Heart left ventricle (tissue), 16 donors: ENCODE results near the gene MS4A8. TPM values are rescaled to one million over a fixed set of nuclear protein-coding genes. Genes with fewer than 3 reads are reported as not detected.

Experiments
- ATAC-seq, 4 donors: fragments of 200-7000 bp; cut with Tn5 transposase; one replicate each; pipeline ENCODE4 v1.9.1; 2020 to 2022; ENCODE audit warnings: moderate library complexity in 4 of 4, mild to moderate bottlenecking in 3 of 4, moderate number of reproducible peaks in 1 of 4
- DNase-seq, 5 donors: peaks; one replicate each; pipeline ENCODE4 v3.0.0-alpha.2; 2020
- H3K27ac ChIP-seq, 12 donors: fragments of 200-600 bp; sonication (generic) in 4 of 12; one replicate each; pipeline versions ENCODE4 v1.5.0 to v1.8.0; 2016 to 2022; ENCODE audit warnings: mild to moderate bottlenecking in 2 of 12
- H3K27me3 ChIP-seq, 9 donors: fragments of 200-600 bp; sonication (generic) in 2 of 9; one replicate each; pipeline versions ENCODE4 v1.5.1 to v1.8.0; 2016 to 2022; ENCODE audit warnings: mild to moderate bottlenecking in 3 of 9
- H3K36me3 ChIP-seq, 9 donors: fragments of 200-600 bp; sonication (generic) in 2 of 9; one replicate each; pipeline versions ENCODE4 v1.5.0 to v1.8.0; 2018 to 2022; ENCODE audit warnings: mild to moderate bottlenecking in 2 of 9
- H3K4me1 ChIP-seq, 12 donors: fragments of 200-600 bp; sonication (generic) in 4 of 12; one replicate each; pipeline versions ENCODE4 v1.5.0 to v1.8.0; 2016 to 2022; ENCODE audit warnings: mild to moderate bottlenecking in 3 of 12
- H3K4me3 ChIP-seq, 12 donors: fragments of 200-600 bp; sonication (generic) in 4 of 12; one replicate each; pipeline versions ENCODE4 v1.5.0 to v1.8.0; 2017 to 2022; ENCODE audit warnings: mild to moderate bottlenecking in 9 of 12, moderate library complexity in 4 of 12
- H3K9me3 ChIP-seq, 12 donors: fragments of 200-600 bp; sonication (generic) in 4 of 12; one replicate each; pipeline versions ENCODE4 v1.5.0 to v1.8.0; 2016 to 2022; ENCODE audit warnings: mild to moderate bottlenecking in 1 of 12
- CTCF ChIP-seq, 12 donors: fragments of 200-600 bp; sonication (generic) in 4 of 12; IDR thresholded peaks; one replicate each; pipeline versions ENCODE4 v1.5.0 to v1.8.0; 2018 to 2022; ENCODE audit warnings: antibody characterized with exemption in 12 of 12, mild to moderate bottlenecking in 5 of 12
- POLR2A ChIP-seq, 2 donors: fragments of 450-650 bp; IDR thresholded peaks; one replicate each; pipeline ENCODE4 v1.6.1; 2017; ENCODE audit warnings: antibody characterized with exemption in 2 of 2, mild to moderate bottlenecking in 2 of 2, moderate library complexity in 2 of 2
- WGBS, 4 donors: extraction: QIAGEN DNeasy Blood & Tissue Kit in 2 of 4; methylation state at CpG; one replicate each; pipeline versions ENCODE4 v1.1.5 to v1.1.7; 2013 to 2018; 5-methylcytosine and 5-hydroxymethylcytosine counted together
- intact Hi-C, 10 donors: fragments of 100-400 bp; cut with DNase I; formaldehyde crosslinking; loops; one replicate each; pipeline versions ENCODE4 v1.11.1 to v1.14.2; 2022
- polyA plus RNA-seq, 2 donors: library from polyadenylated mRNA; stranded (reverse); fragments of 200-250 nt; gene quantifications; one replicate each; pipeline ENCODE4 v1.2.3, GENCODE V29; 2013
- total RNA-seq, 9 donors: library from RNA; depleted of rRNA in 2 of 9; stranded (reverse); fragments of >200 nt in 2 of 9; fragmentation: NEBNext Ultra II Directional in 3 of 9; extraction: Animal tissue kit (Norgen Biotek cat#: 25700) in 3 of 9; gene quantifications; one replicate each; pipeline versions ENCODE4 v1.1.0 to v1.2.4, GENCODE V29; 2016 to 2023
- donor health status: ischemic (EF 13 %, LVEDD 7.1; RV severe dilation, severe dysfunction).
- donor health status: healthy with polysubstance abuse.
- donor health status: DM: no; HTN: yes; CAD: no.
- donor health status: DM: no; HTN: no; CAD: no.
- donor health status: ischemic (EF 25% LVEDD 6.9; RV normal size, moderate dysfunction).
- donor health status: ischemic (EF 25% LVEDD 5.7; RV mildly dilated, moderate dysfunction).
- donor health status: healthy.
- donor health status: DM: yes; HTN: yes; CAD: no.
- donor health status: ischemic (EF 35%, LVEDD 5.7; RV mildly dilated, moderate dysfunction).
- donor health status: nonischemic (EF 11% LVEDD 7.7; RV severe dilation, severe dysfunction).
- donor health status: DM: yes; HTN: yes; CAD: no.
- donor health status: PGD.
- donor health status: ischemic (EF 29% LVEDD 5.4; RV normal size, mild dysfunction).
- donor health status: nonischemic (EF 23%, LVEDD 6.1; RV moderate dilation, normal function).

The MS4A8 gene
- total and polyA plus RNA-seq, 11 donors = not detected

- H3K9me3 ChIP-seq = peaks cover 0 to 21% (median 0%) of the 10 kb centered on the region in 12 donors
- TF ChIP-seq POLR2A (IDR thresholded peaks at IDR 0.05) (no peak), CTCF (IDR thresholded peaks at IDR 0.05) (no peak)
- H3K27me3 ChIP-seq = peaks cover 0 to 15% (median 5%) of the 10 kb centered on the region in 9 donors
- ATAC-seq (no peak), DNase-seq (no peak)
- H3K36me3 ChIP-seq = no peaks in the 10 kb centered on the region
- no peak overlapping the region for H3K4me3 ChIP-seq
- no peaks in the 10 kb centered on the region for H3K4me1 ChIP-seq
- no peak overlapping the region for H3K27ac ChIP-seq
- intact Hi-C loops = no loop called here
Observed at GRCh38 chr11:60740573-60740972, 41.2 kb downstream of the MS4A8 start.

GRCh38 chr11:60741421-60741820 lies 42.0 kb downstream of the MS4A8 start:
- intact Hi-C loops = no loop called here
- no peak for ATAC-seq
- peaks cover 0 to 13% (median 5%) of the 10 kb centered on the region in 9 donors for H3K27me3 ChIP-seq
- TF ChIP-seq POLR2A (IDR thresholded peaks at IDR 0.05) (no peak), CTCF (IDR thresholded peaks at IDR 0.05) (no peak)
- 74 to 91% (median 79%) methylated on average over 3 of the region's 3 CpGs for WGBS, 4 donors
- no peak for DNase-seq
- no peak overlapping the region for H3K4me3 ChIP-seq
- H3K4me1 ChIP-seq = no peaks in the 10 kb centered on the region
- H3K36me3 ChIP-seq = no peaks in the 10 kb centered on the region
- peaks cover 0 to 21% (median 0%) of the 10 kb centered on the region in 12 donors for H3K9me3 ChIP-seq
- H3K27ac ChIP-seq = no peak overlapping the region

DNA sequence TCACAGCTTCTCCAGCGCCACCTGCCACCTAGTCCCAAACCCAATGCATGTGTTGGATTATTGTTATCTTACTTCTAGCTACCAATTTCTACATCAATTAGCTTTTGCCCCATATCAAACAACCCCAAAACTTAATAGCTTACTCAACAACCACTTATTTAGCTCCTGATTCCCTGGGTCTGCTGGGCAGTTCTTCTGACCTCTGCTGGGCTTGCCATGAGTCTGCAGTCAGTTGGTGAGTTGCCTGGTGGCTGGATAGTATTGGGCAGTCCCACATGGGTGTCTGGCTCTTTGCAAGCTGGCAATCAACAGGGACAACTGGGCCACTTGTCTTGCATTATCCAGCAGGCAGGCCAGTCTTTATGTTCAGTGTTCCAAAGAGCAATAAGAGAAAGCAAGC lies 43.6 kb downstream of the MS4A8 start:
- WGBS, 4 donors = 84 to 90% (median 86%) methylated on average over 1 of the region's 1 CpG
- H3K4me1 ChIP-seq = no peaks in the 10 kb centered on the region
- ATAC-seq (no peak), DNase-seq (no peak)
- H3K9me3 ChIP-seq = peaks cover 0 to 21% (median 0%) of the 10 kb centered on the region in 12 donors
- TF ChIP-seq POLR2A (IDR thresholded peaks at IDR 0.05) = no peak
- no peak for TF ChIP-seq CTCF (IDR thresholded peaks at IDR 0.05)
- intact Hi-C loops = no loop called here
- H3K27me3 ChIP-seq = peaks cover 0 to 13% (median 3%) of the 10 kb centered on the region in 9 donors
- H3K27ac ChIP-seq = no peak overlapping the region
- no peak overlapping the region for H3K4me3 ChIP-seq
- H3K36me3 ChIP-seq = no peaks in the 10 kb centered on the region

- H3K27ac ChIP-seq = no peak overlapping the region
- no peak for ATAC-seq
- no peak overlapping the region for H3K4me3 ChIP-seq
- 83 to 91% (median 89%) methylated on average over 5 of the region's 5 CpGs for WGBS, 4 donors
- no peaks in the 10 kb centered on the region for H3K36me3 ChIP-seq
- H3K9me3 ChIP-seq = peaks cover 0 to 21% (median 0%) of the 10 kb centered on the region in 12 donors
- intact Hi-C loops = no loop called here
- no peaks in the 10 kb centered on the region for H3K4me1 ChIP-seq
- TF ChIP-seq POLR2A (IDR thresholded peaks at IDR 0.05) (no peak), CTCF (IDR thresholded peaks at IDR 0.05) (no peak)
- peaks cover 0 to 10% (median 0%) of the 10 kb centered on the region in 9 donors for H3K27me3 ChIP-seq
- DNase-seq = no peak
Observed at GRCh38 chr11:60744114-60744513, 44.7 kb downstream of the MS4A8 start.
